Measurements from ENCODE around the gene MCCD1. TPM values are rescaled to one million over a fixed set of nuclear protein-coding genes. Genes with fewer than 3 reads are reported as not detected.

The MCCD1 gene, protein sequence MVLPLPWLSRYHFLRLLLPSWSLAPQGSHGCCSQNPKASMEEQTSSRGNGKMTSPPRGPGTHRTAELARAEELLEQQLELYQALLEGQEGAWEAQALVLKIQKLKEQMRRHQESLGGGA
- not detected for total RNA-seq
- long read RNA-seq: 0 reads

GRCh38 chr6:31528821-31529328 lies at the start of gene MCCD1:
Gene MCCD1 (plus strand): TSS chr6:31528962. CDS start chr6:31529015, 53 bp downstream.
- ATAC-seq: peak; percentile 21 to 46 (median 33)
- TF ChIP-seq CTCF (IDR thresholded peaks at IDR 0.05): no peak
- no peak for TF ChIP-seq POLR2A (IDR thresholded peaks at IDR 0.05)
- Histone ChIP-seq H3K4me1 (no peaks in the 10 kb centered on the region), H3K27ac (no peak within 1 kb of the TSS), H3K4me3 (no peak within 1 kb of the TSS), H3K9me3 (no peaks in the 10 kb centered on the region), H3K36me3 (peaks cover 1 to 40% (median 20%) of the 10 kb centered on the region in 4 donors), H3K27me3 (no peaks in the 10 kb centered on the region)
- intact Hi-C loops (cut with DNase I): no loop called here
- WGBS (ENCODE audit: insufficient coverage, low coverage, low lambda C conversion rate, missing lambda C conversion rate): no CpG with 5 or more reads among the region's 7 CpGs
- DNase-seq: no peak

- WGBS (ENCODE audit: insufficient coverage, low coverage, low lambda C conversion rate, missing lambda C conversion rate): 82% methylated on average over 5 of the region's 5 CpGs
- no peaks in the 10 kb centered on the region for H3K9me3 ChIP-seq
- TF ChIP-seq CTCF (IDR thresholded peaks at IDR 0.05) (no peak), POLR2A (IDR thresholded peaks at IDR 0.05) (no peak)
- H3K36me3 ChIP-seq: no peaks in the 10 kb centered on the region
- no peaks in the 10 kb centered on the region for H3K27me3 ChIP-seq
- H3K4me1 ChIP-seq: no peaks in the 10 kb centered on the region
- no peak overlapping the region for H3K27ac ChIP-seq
- DNase-seq: no peak
- intact Hi-C loops (cut with DNase I): no loop called here
- no peak overlapping the region for H3K4me3 ChIP-seq
- no peak for ATAC-seq
Measured at GRCh38 chr6:31479151-31479932, 49.4 kb upstream of the MCCD1 start.

DNA sequence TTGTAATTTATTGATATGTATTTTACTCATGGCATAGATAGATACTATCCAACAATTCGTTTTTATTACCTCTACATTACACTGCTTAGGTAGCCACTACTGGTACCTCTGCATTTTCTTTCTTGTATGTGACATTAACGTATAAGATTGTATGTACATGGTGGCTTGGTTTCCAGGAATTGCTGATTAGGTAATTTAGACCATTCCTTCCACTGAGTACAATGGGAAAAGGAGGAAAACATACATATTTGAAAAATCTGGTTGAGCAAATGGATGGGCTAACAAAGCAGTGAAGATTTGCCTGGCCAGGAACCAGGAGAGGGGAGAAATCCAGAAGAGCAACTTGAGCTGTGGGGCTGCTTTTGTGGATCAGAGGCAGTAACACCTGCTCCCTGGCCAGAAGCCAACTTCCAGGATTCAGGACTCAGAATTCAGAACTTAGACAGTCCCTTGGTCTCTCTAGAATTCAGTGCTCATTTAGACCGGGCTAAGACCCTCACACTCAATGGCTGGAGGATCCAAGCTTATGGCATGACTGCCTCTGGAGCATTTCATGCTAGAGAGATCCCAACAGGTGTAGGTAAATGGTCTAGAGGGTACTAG lies 48.7 kb upstream of the MCCD1 start:
- no peaks in the 10 kb centered on the region for H3K27me3 ChIP-seq
- TF ChIP-seq POLR2A (IDR thresholded peaks at IDR 0.05): no peak
- no peak for TF ChIP-seq CTCF (IDR thresholded peaks at IDR 0.05)
- no peak overlapping the region for H3K4me3 ChIP-seq
- H3K27ac ChIP-seq: no peak overlapping the region
- H3K36me3 ChIP-seq: no peaks in the 10 kb centered on the region
- WGBS (ENCODE audit: insufficient coverage, low coverage, low lambda C conversion rate, missing lambda C conversion rate): 42% methylated on average over 2 of the region's 3 CpGs
- no peak for ATAC-seq
- no peak for DNase-seq
- no peaks in the 10 kb centered on the region for H3K9me3 ChIP-seq
- no peaks in the 10 kb centered on the region for H3K4me1 ChIP-seq
- intact Hi-C loops (cut with DNase I): no loop called here

GRCh38 chr6:31480574-31480973 lies 48.2 kb upstream of the MCCD1 start:
- ATAC-seq (no peak), DNase-seq (no peak)
- Histone ChIP-seq H3K27ac (no peak overlapping the region), H3K9me3 (no peaks in the 10 kb centered on the region), H3K4me3 (no peak overlapping the region), H3K36me3 (no peaks in the 10 kb centered on the region), H3K4me1 (no peaks in the 10 kb centered on the region), H3K27me3 (no peaks in the 10 kb centered on the region)
- 72% methylated on average over 6 of the region's 11 CpGs for WGBS (ENCODE audit: insufficient coverage, low coverage, low lambda C conversion rate, missing lambda C conversion rate)
- TF ChIP-seq CTCF (IDR thresholded peaks at IDR 0.05): no peak
- no peak for TF ChIP-seq POLR2A (IDR thresholded peaks at IDR 0.05)
- intact Hi-C loops (cut with DNase I): no loop called here
